CD4-positive, alpha-beta T cell treated with Interleukin-4 for 1 hour (primary cell): Measurements from ENCODE around the gene TMEM184B.
A peak's percentile ranks its signal among the peaks of the same experiment; 100 is the strongest.
"Not testable (repeated sequence)": the region's sequence is repeated elsewhere in the genome, so short reads cannot be mapped to it uniquely, and the experiment has no call there.

Experiments used
- DNase-seq, 2 donors: peaks; one replicate each; pipeline ENCODE4 v3.0.0-alpha.2; 2020 to 2022

Gene TMEM184B

GRCh38 chr22:38202437-38203089 is 70.2 kb downstream of the TMEM184B start:
- DNase-seq = peak; percentile 60 to 66

- peak; percentile 94 to 95 for DNase-seq
Measured at GRCh38 chr22:38201711-38202436, 70.9 kb downstream of the TMEM184B start, which contains the start of gene MAFF. TSS of gene MAFF (plus strand) at chr22:38201994. CDS start at chr22:38213854, 11,860 bp downstream.

- no peak for DNase-seq
Measured at GRCh38 chr22:38201371-38201710, 71.5 kb downstream of the TMEM184B start.

GRCh38 chr22:38199826-38200559 is 72.8 kb downstream of the TMEM184B start:
- no peak for DNase-seq

GRCh38 chr22:38196791-38197419 is 75.9 kb downstream of the TMEM184B start:
- DNase-seq = no peak

GRCh38 chr22:38193580-38193979 is 79.2 kb downstream of the TMEM184B start:
- peak in 1 of 2 donors; percentile 28 for DNase-seq

- no peak for DNase-seq
Measured at GRCh38 chr22:38192475-38192863, 80.3 kb downstream of the TMEM184B start.

GRCh38 chr22:38191731-38192474 is 80.9 kb downstream of the TMEM184B start:
- no peak for DNase-seq

- no peak for DNase-seq
Measured at GRCh38 chr22:38191055-38191454, 81.8 kb downstream of the TMEM184B start.

GRCh38 chr22:38190581-38190980 is 82.2 kb downstream of the TMEM184B start:
- DNase-seq = no peak

- DNase-seq = no peak
Measured at GRCh38 chr22:38189104-38189503, 83.7 kb downstream of the TMEM184B start.

- DNase-seq = no peak
Measured at GRCh38 chr22:38187413-38188212, 85.2 kb downstream of the TMEM184B start.

- DNase-seq = no peak
Measured at GRCh38 chr22:38186429-38186828, 86.4 kb downstream of the TMEM184B start.

GRCh38 chr22:38184788-38185187 is 88.0 kb downstream of the TMEM184B start:
- DNase-seq = no peak

- peak; percentile 99 for DNase-seq
Measured at GRCh38 chr22:38181453-38182200, 91.2 kb downstream of the TMEM184B start, which contains the start of gene PLA2G6. TSS of gene PLA2G6 (minus strand) at chr22:38181830. CDS start at chr22:38169426, 12,404 bp downstream.

GRCh38 chr22:38180841-38181452 is 91.9 kb downstream of the TMEM184B start:
- peak; percentile 56 to 71 for DNase-seq

GRCh38 chr22:38178605-38178937 is 94.2 kb downstream of the TMEM184B start:
- not testable (repeated sequence) for DNase-seq

- DNase-seq = no peak
Measured at GRCh38 chr22:38177926-38178604, 94.7 kb downstream of the TMEM184B start.

- DNase-seq = not testable (repeated sequence)
Measured at GRCh38 chr22:38177571-38177925, 95.3 kb downstream of the TMEM184B start.

- DNase-seq = peak in 1 of 2 donors; percentile 22
Measured at GRCh38 chr22:38177044-38177443, 95.8 kb downstream of the TMEM184B start.
